ENCODE measurements around the gene COL18A1. TPM values are rescaled to one million over a fixed set of nuclear protein-coding genes. Genes with fewer than 3 reads are reported as not detected.

COL18A1 gene
- total RNA-seq, 1 experiment from 2014 or later, result 3.4 TPM

GRCh38 chr21:45542667-45543370, 137.9 kb downstream of the COL18A1 start:
- intact Hi-C loops (cut with micrococcal nuclease), result no loop called here
- ChIA-PET CTCF (no interaction called here), POLR2A (no interaction called here)
- Mint-ChIP-seq H3K36me3 (ENCODE audit: insufficient read depth, unreplicated experiment) (no peaks in the 10 kb centered on the region), H3K4me3 (ENCODE audit: unreplicated experiment) (no peak overlapping the region), H3K27ac (ENCODE audit: low read depth, unreplicated experiment) (no peak overlapping the region), H3K4me1 (ENCODE audit: insufficient read depth, unreplicated experiment) (peaks cover 5% of the 10 kb centered on the region), H3K9me3 (ENCODE audit: unreplicated experiment) (no peaks in the 10 kb centered on the region), H3K27me3 (ENCODE audit: insufficient read depth, unreplicated experiment) (no peaks in the 10 kb centered on the region)
- DNase-seq (ENCODE audit: unreplicated experiment), result no peak
- BruUV-seq (replicated peaks), result TSS peak; percentile 16
- TF ChIP-seq CTCF (IDR thresholded peaks at IDR 0.05; ENCODE audit: unreplicated experiment), result no peak

GRCh38 chr21:45543371-45543709, 138.4 kb downstream of the COL18A1 start:
- peaks cover 5% of the 10 kb centered on the region for H3K4me1 Mint-ChIP-seq (ENCODE audit: insufficient read depth, unreplicated experiment)
- POLR2A ChIA-PET, result interaction anchor here (0.8 kb wide), 1 partner anchor 13 kb away, joined by 4 read pairs; no protein-coding TSS in a partner anchor
- no peaks in the 10 kb centered on the region for H3K9me3 Mint-ChIP-seq (ENCODE audit: unreplicated experiment)
- no peaks in the 10 kb centered on the region for H3K27me3 Mint-ChIP-seq (ENCODE audit: insufficient read depth, unreplicated experiment)
- CTCF ChIA-PET, result interaction anchor here (0.7 kb wide), 1 partner anchor 263 kb away, joined by 3 read pairs; no protein-coding TSS in a partner anchor
- no TSS peak for BruUV-seq (replicated peaks)
- intact Hi-C loops (cut with micrococcal nuclease), result no loop called here
- peak overlapping the region; percentile 40 for H3K4me3 Mint-ChIP-seq (ENCODE audit: unreplicated experiment)
- no peak overlapping the region for H3K27ac Mint-ChIP-seq (ENCODE audit: low read depth, unreplicated experiment)
- no peaks in the 10 kb centered on the region for H3K36me3 Mint-ChIP-seq (ENCODE audit: insufficient read depth, unreplicated experiment)
- DNase-seq (ENCODE audit: unreplicated experiment), result no peak
- TF ChIP-seq CTCF (IDR thresholded peaks at IDR 0.05; ENCODE audit: unreplicated experiment), result no peak

- no peak overlapping the region for H3K27ac Mint-ChIP-seq (ENCODE audit: low read depth, unreplicated experiment)
- ChIA-PET CTCF (interaction anchor here (0.7 kb wide), 1 partner anchor 262 kb away, joined by 3 read pairs; no protein-coding TSS in a partner anchor), POLR2A (interaction anchor here (0.8 kb wide), 1 partner anchor 12 kb away, joined by 4 read pairs; no protein-coding TSS in a partner anchor)
- intact Hi-C loops (cut with micrococcal nuclease), result no loop called here
- H3K4me3 Mint-ChIP-seq (ENCODE audit: unreplicated experiment), result peak overlapping the region; percentile 40
- H3K36me3 Mint-ChIP-seq (ENCODE audit: insufficient read depth, unreplicated experiment), result no peaks in the 10 kb centered on the region
- no peaks in the 10 kb centered on the region for H3K27me3 Mint-ChIP-seq (ENCODE audit: insufficient read depth, unreplicated experiment)
- peaks cover 5% of the 10 kb centered on the region for H3K4me1 Mint-ChIP-seq (ENCODE audit: insufficient read depth, unreplicated experiment)
- no peak for TF ChIP-seq CTCF (IDR thresholded peaks at IDR 0.05; ENCODE audit: unreplicated experiment)
- BruUV-seq (replicated peaks), result no TSS peak
- DNase-seq (ENCODE audit: unreplicated experiment), result no peak
- H3K9me3 Mint-ChIP-seq (ENCODE audit: unreplicated experiment), result no peaks in the 10 kb centered on the region
Observed at GRCh38 chr21:45543710-45544448, 138.9 kb downstream of the COL18A1 start.

- DNase-seq (ENCODE audit: unreplicated experiment), result no peak
- H3K4me3 Mint-ChIP-seq (ENCODE audit: unreplicated experiment), result no peak overlapping the region
- no peaks in the 10 kb centered on the region for H3K36me3 Mint-ChIP-seq (ENCODE audit: insufficient read depth, unreplicated experiment)
- H3K9me3 Mint-ChIP-seq (ENCODE audit: unreplicated experiment), result no peaks in the 10 kb centered on the region
- no peaks in the 10 kb centered on the region for H3K27me3 Mint-ChIP-seq (ENCODE audit: insufficient read depth, unreplicated experiment)
- peaks cover 5% of the 10 kb centered on the region for H3K4me1 Mint-ChIP-seq (ENCODE audit: insufficient read depth, unreplicated experiment)
- no TSS peak for BruUV-seq (replicated peaks)
- POLR2A ChIA-PET, result no interaction called here
- CTCF ChIA-PET, result no interaction called here
- no peak overlapping the region for H3K27ac Mint-ChIP-seq (ENCODE audit: low read depth, unreplicated experiment)
- TF ChIP-seq CTCF (IDR thresholded peaks at IDR 0.05; ENCODE audit: unreplicated experiment), result no peak
- intact Hi-C loops (cut with micrococcal nuclease), result no loop called here
Observed at GRCh38 chr21:45544449-45545235, 139.7 kb downstream of the COL18A1 start.

Data from MCF 10A (cell line).